AG10803 (cell line): ENCODE data around the gene IL20RB.

ENCODE experiments used
- DNase-seq: peaks from one replicate; pipeline ENCODE4 v3.0.0; 2010; ENCODE audit warnings: low read depth
- H3K4me3 ChIP-seq: 2 replicates; pipeline ENCODE4 v1.5.1; 2011; ENCODE audit warnings: mild to moderate bottlenecking, low read length, control low read depth
- CTCF ChIP-seq: conservative IDR thresholded peaks from 2 replicates; pipeline ENCODE4 v1.5.1; 2011; ENCODE audit warnings: mild to moderate bottlenecking, low read length, control low read depth, inconsistent platforms

The IL20RB gene

GRCh38 chr3:136954251-136954650 lies 3.5 kb upstream of the IL20RB start:
- H3K4me3 ChIP-seq: no peak overlapping the region
- no peak for TF ChIP-seq CTCF
- peak; percentile 36 for DNase-seq

- peak; percentile 29 for DNase-seq
- TF ChIP-seq CTCF: no peak
- no peak overlapping the region for H3K4me3 ChIP-seq
These were observed 2.6 kb upstream of the IL20RB start for GRCh38 chr3:136954980-136955780.

GRCh38 chr3:136955813-136956212 lies 2.0 kb upstream of the IL20RB start:
- H3K4me3 ChIP-seq: no peak overlapping the region
- peak; percentile 94 for DNase-seq
- TF ChIP-seq CTCF: no peak

GRCh38 chr3:136956971-136957370 lies 812 bp upstream of the IL20RB start:
- no peak for TF ChIP-seq CTCF
- no peak for DNase-seq
- H3K4me3 ChIP-seq: no peak overlapping the region

GRCh38 chr3:136958939-136959338 lies 1.2 kb downstream of the IL20RB start:
- no peak for TF ChIP-seq CTCF

GRCh38 chr3:136959599-136959998 lies 1.8 kb downstream of the IL20RB start:
- DNase-seq: no peak
- H3K4me3 ChIP-seq: peak overlapping the region; percentile 60
- no peak for TF ChIP-seq CTCF

More at GRCh38 chr3:136958939-136959338, 1.2 kb downstream of the IL20RB start:
- peak overlapping the region; percentile 60 for H3K4me3 ChIP-seq
- peak; percentile 40 for DNase-seq
